ENCODE results near the gene POC5.

DNA sequence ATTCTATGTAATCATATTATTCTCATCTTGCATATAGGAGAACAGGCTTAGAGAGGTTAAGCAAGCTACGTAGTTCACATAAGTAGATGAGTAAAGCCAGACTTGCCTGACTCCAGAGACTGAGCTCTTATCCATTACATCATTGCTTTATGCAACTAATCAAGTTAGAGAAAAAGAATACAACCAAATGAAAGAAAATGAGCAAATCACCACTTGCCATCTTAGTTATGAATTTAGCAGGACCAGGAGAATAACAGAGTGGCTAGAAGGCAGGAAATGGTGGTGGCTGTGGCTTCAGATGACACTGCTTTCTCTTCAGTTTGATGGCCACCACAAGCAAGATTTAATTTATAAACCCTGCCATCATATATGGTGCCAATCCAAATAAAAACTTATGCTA, 26.6 kb downstream of the POC5 start:
- TF ChIP-seq POLR2A (IDR thresholded peaks at IDR 0.05), result no peak
- TF ChIP-seq, protein P1, sequence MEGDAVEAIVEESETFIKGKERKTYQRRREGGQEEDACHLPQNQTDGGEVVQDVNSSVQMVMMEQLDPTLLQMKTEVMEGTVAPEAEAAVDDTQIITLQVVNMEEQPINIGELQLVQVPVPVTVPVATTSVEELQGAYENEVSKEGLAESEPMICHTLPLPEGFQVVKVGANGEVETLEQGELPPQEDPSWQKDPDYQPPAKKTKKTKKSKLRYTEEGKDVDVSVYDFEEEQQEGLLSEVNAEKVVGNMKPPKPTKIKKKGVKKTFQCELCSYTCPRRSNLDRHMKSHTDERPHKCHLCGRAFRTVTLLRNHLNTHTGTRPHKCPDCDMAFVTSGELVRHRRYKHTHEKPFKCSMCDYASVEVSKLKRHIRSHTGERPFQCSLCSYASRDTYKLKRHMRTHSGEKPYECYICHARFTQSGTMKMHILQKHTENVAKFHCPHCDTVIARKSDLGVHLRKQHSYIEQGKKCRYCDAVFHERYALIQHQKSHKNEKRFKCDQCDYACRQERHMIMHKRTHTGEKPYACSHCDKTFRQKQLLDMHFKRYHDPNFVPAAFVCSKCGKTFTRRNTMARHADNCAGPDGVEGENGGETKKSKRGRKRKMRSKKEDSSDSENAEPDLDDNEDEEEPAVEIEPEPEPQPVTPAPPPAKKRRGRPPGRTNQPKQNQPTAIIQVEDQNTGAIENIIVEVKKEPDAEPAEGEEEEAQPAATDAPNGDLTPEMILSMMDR (IDR thresholded peaks at IDR 0.05), result no peak
